CD4-positive, alpha-beta T cell treated with Interleukin-1 beta for 1 hour (primary cell): ENCODE measurements around the gene ACAA1.
"Not testable (repeated sequence)": the region's sequence is repeated elsewhere in the genome, so short reads cannot be mapped to it uniquely, and the experiment has no call there.

ENCODE experiments used
- DNase-seq, 2 donors: peaks; one replicate each; pipeline ENCODE4 v3.0.0-alpha.2; 2020 to 2022

ACAA1 gene

GRCh38 chr3:38136777-38137614 is at the start of gene ACAA1:
Gene ACAA1 (minus strand): TSS chr3:38137127. CDS start chr3:38137035, 92 bp downstream.
- peak; percentile 97 to 98 for DNase-seq

- DNase-seq, result no peak
These were observed 40.3 kb upstream of the ACAA1 start for GRCh38 chr3:38177181-38177580.

- DNase-seq, result no peak
These were observed 37.0 kb upstream of the ACAA1 start for GRCh38 chr3:38173834-38174418.

- no peak for DNase-seq
These were observed 34.7 kb upstream of the ACAA1 start for GRCh38 chr3:38171622-38172021.

DNA sequence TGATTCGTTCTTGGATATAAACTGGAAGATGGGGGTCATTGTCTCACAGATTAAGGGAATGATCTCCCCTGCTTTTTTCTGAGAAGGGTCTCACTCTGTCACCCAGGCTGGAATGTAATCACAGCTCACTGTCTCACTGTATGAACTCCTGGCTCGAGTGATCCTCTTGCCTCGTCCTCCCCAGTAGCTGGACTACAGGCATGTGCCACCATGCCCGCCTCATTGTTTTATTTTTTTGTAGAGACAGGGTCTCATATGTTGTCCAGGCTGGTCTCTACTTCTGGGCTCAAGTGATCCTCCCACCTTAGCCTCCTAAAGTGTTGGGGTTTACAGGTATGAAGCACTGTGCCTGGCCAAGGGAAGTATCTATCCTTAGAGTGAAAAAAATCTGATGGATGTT is 33.8 kb upstream of the ACAA1 start:
- no peak for DNase-seq

DNA sequence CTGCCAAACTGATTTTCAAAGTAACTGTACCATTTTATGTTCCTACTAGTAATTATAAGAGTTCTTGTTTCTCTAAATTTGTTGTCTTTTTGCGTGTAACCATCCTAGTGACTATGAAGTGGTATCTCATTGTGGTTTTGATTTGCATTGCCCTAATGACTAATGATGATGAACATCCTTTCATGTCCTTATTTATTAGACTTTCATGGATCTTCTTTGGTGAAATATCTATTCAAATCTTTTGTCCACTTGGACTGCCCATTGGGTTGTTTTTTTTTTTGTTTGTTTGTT is 32.0 kb upstream of the ACAA1 start:
- no peak for DNase-seq

- no peak for DNase-seq
These were observed 31.5 kb upstream of the ACAA1 start for GRCh38 chr3:38168151-38169026.

- DNase-seq, result no peak
These were observed 30.7 kb upstream of the ACAA1 start for GRCh38 chr3:38167591-38167990.

- DNase-seq, result no peak
These were observed 28.9 kb upstream of the ACAA1 start for GRCh38 chr3:38165722-38166387.

GRCh38 chr3:38164952-38165721 is 28.2 kb upstream of the ACAA1 start, which contains the start of gene OXSR1:
Gene OXSR1 (plus strand): TSS chr3:38165537. CDS start chr3:38165877, 340 bp downstream.
- peak; percentile 98 to 99 for DNase-seq

- no peak for DNase-seq
These were observed 27.7 kb upstream of the ACAA1 start for GRCh38 chr3:38164643-38164951.

GRCh38 chr3:38163841-38164642 is 27.1 kb upstream of the ACAA1 start:
- DNase-seq, result no peak

GRCh38 chr3:38163117-38163840 is 26.4 kb upstream of the ACAA1 start:
- DNase-seq, result peak; percentile 34 to 37

DNA sequence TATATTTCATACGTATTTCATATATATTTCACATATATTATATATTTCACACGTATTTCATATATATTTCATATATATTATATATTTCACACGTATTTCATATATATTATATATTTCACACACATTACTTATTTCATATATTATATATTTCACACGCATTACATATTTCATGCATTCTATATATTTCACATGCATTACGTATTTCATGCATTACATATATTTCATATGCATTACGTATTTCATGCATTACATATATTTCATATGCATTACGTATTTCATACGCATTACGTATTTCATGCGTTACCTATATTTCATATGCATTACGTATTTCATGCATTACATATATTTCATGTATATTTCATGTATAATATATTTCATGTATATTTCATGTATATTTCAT is 23.8 kb upstream of the ACAA1 start:
- DNase-seq, result not testable (repeated sequence)

- DNase-seq, result no peak
These were observed 21.5 kb upstream of the ACAA1 start for GRCh38 chr3:38158472-38158871.

DNA sequence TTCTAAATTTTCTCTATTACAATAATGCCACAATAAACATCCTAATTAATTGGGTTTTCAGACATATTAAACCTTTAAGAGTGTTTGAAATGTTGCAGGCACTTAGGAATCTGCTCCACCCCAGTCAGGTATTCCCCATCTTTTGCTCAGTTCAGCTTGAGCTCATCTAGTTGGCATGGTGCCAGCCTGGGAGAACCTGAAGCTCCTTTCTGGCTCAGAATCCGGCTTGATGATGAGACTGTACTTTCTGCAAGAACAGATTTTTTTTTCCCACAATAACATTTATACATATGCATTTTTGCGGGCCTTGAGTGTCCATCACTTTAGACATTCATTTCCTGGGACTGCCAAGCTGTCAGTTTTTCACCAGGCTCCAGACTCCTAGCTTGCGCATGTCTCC is 20.7 kb upstream of the ACAA1 start:
- no peak for DNase-seq

DNA sequence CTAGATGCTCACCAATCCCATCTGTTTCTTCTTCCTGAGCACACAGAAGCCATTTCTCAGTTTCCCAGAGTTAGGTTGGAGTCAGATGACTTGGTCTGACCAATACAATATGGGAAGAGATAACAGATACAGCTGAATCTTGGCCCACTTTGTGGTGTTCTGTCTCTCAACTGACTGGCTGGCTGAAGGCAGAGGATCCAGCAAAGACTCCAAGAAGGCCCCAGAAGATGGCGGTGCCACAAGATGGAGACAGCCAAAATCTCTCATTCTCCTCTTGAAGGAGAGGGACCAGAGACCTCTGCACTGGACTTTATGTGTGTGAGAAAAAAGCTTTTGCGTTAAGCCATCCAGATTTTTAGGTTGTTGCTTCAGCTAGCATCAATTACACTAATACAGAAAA is 20.2 kb upstream of the ACAA1 start:
- DNase-seq, result no peak

DNA sequence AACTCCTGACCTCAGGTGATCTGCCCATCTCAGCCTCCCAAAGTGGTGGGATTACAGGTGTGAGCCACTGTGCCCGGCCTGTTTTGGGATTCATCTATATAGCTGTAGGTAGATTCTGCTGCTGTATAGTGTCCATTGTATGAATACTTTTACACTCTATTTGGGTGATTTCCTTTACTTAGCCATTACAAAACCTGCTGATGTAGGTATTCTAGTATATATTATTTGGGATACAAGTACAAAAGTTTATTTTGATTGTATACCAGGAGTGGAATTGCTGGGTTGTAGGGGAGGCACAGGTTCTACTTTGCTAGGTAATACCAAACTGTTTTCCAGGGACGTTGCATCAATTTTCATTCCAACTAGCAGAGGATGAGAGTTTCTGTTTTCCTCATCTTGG is 18.9 kb upstream of the ACAA1 start:
- no peak for DNase-seq

- no peak for DNase-seq
These were observed 17.8 kb upstream of the ACAA1 start for GRCh38 chr3:38154625-38155255.

DNA sequence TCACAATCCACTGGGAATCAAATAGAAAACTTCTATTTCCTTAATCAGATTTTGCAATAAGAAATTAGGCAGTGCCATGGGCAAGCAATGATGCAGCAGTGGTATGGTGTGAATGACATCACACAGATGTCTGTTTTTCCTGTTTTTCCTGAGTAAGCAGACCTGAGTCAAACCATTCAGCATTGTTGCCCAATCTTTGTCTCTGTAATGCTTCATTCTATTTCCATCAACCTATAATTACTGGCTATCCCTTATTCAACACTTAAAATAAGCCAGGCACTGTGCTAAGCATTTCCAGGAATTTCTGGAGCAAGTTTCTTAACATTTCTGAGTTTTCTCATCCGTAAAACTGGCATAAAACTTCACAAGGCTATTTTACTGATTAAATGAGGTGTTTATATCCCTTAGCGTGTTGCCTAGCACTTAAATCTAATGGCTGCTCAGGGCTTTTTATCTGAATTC is 17.1 kb upstream of the ACAA1 start:
- DNase-seq, result peak in 1 of 2 donors; percentile 40
